ENCODE results near the gene SLC7A10. TPM values are rescaled to one million over a fixed set of nuclear protein-coding genes. Genes with fewer than 3 reads are reported as not detected.

SLC7A10 gene
- total RNA-seq, 4 donors from 2014 or later = not detected

DNA sequence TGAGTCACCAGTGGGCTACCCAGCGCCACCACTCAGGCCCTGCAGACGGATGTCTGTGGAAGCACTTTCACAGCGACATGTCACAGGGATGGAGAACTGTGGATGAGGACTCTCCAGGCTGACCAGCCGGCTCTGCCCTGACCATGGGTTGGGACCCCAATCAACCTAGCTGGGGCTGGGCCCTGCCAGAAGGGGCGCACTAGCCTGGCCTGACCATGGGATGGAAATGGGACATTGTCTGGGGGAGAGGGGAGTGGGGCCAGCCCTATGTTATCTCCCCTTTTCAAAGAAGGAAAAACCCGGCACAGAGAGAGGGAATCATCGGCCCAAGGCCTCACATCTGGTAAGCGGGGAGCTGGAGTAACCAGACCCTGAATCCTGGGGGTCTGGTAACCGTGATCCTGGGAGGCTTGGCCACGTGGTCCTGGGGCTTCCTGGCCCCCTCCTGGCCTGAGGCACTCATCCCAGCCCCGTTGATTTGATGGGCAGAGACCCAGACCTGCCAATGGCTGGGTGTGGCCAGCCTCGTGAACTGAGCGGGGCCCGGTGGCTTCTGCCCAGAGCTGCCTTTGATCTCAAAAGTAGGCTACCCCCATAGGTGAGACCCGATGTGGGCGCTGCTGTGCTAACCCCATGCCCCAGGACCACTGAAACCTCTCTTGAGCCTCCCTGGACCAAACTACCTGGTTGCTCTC is 11.2 kb upstream of the SLC7A10 start:
- DNase-seq (ENCODE audit: extremely low spot score) = no peak
- H3K36me3 ChIP-seq = no peaks in the 10 kb centered on the region
- TF ChIP-seq POLR2A (IDR thresholded peaks at IDR 0.05; ENCODE audit: low read depth) (no peak), POLR2AphosphoS5 (IDR thresholded peaks at IDR 0.05) (no peak), EP300 (IDR thresholded peaks at IDR 0.05) (no peak)
- TF ChIP-seq, protein P1, sequence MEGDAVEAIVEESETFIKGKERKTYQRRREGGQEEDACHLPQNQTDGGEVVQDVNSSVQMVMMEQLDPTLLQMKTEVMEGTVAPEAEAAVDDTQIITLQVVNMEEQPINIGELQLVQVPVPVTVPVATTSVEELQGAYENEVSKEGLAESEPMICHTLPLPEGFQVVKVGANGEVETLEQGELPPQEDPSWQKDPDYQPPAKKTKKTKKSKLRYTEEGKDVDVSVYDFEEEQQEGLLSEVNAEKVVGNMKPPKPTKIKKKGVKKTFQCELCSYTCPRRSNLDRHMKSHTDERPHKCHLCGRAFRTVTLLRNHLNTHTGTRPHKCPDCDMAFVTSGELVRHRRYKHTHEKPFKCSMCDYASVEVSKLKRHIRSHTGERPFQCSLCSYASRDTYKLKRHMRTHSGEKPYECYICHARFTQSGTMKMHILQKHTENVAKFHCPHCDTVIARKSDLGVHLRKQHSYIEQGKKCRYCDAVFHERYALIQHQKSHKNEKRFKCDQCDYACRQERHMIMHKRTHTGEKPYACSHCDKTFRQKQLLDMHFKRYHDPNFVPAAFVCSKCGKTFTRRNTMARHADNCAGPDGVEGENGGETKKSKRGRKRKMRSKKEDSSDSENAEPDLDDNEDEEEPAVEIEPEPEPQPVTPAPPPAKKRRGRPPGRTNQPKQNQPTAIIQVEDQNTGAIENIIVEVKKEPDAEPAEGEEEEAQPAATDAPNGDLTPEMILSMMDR (IDR thresholded peaks at IDR 0.05) = no peak
- no peak overlapping the region for H3K27ac ChIP-seq (replicated peaks in 1 of 4)
- H3K4me1 ChIP-seq = peaks cover 0 to 14% (median 10%) of the 10 kb centered on the region in 4 donors
- no peak overlapping the region for H3K4me3 ChIP-seq
- H3K27me3 ChIP-seq = peaks cover 0 to 54% (median 2%) of the 10 kb centered on the region in 4 donors
- intact Hi-C loops (cut with DNase I) = loop anchor here (5.0 to 10.0 kb wide), 2 partner anchors 65 to 538 kb away; partner anchors contain the start of gene CEBPA
- H3K9me3 ChIP-seq = no peaks in the 10 kb centered on the region
- 79% methylated on average over 8 of the region's 16 CpGs for WGBS

DNA sequence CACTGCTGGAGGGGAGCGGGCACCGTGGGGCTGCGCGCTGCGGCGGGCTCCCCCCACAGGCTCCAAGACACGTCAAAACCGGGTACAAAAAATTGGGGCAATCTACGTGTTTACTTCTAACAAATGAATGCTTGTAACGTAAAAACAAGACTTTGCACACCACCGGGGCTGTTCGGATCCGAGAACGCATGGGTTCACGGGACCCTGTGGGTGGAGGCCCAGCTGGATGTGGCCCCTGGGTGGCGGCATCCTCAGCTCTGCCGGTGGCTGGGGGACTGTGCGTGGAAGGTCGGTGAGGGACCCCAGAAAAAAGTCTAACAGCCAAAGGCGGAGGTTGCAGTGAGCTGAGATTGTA is 10.3 kb upstream of the SLC7A10 start:
- no peaks in the 10 kb centered on the region for H3K9me3 ChIP-seq
- 91% methylated on average over 20 of the region's 20 CpGs for WGBS
- intact Hi-C loops (cut with DNase I) = loop anchor here (5.0 to 10.0 kb wide), 2 partner anchors 66 to 539 kb away; partner anchors contain the start of gene CEBPA
- H3K27me3 ChIP-seq = peaks cover 0 to 46% (median 2%) of the 10 kb centered on the region in 4 donors
- no peak for TF ChIP-seq POLR2AphosphoS5 (IDR thresholded peaks at IDR 0.05)
- TF ChIP-seq, protein P1 (IDR thresholded peaks at IDR 0.05) = no peak
- no peak for TF ChIP-seq POLR2A (IDR thresholded peaks at IDR 0.05; ENCODE audit: low read depth)
- TF ChIP-seq EP300 (IDR thresholded peaks at IDR 0.05) = no peak
- no peak overlapping the region for H3K4me3 ChIP-seq
- DNase-seq (ENCODE audit: extremely low spot score) = no peak
- H3K36me3 ChIP-seq = no peaks in the 10 kb centered on the region
- H3K4me1 ChIP-seq = peaks cover 0 to 7% (median 2%) of the 10 kb centered on the region in 4 donors
- no peak overlapping the region for H3K27ac ChIP-seq (replicated peaks in 1 of 4)

DNA sequence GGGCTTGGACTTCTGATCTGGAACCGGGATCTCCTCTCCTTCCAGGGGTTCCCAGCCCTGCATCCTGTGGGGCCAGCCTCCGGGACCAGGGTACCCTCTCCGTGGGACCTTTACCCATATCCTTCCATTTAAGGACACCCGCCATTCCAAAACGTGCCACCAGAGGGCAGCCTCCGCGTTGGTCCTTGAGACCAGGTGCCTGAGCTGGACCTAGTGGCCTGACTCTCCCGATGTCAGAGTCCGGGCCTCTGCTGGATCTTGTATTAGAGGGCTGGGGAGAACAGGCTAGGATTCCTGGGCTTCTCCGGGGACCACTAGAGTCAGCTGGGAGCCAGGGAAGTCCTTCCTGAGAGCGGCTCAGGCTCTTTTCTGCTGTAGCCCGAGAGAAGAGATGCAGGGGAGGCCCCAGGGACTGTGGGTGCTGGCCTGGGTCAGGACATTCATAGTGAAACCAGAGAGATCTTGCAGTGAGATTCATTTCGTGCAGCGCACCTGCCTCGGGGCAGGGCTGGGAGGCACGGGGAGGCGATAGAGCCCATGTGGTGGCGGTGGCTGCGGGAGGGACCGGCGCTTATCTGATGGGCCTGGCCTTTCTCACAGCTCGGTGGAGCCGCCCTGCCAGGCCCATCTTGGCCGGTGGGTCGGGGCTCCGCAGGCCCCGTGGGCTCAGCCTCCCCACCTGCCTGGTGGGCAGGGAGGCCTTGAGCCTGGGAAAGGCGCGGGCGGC is 9.8 kb upstream of the SLC7A10 start:
- WGBS = 87% methylated on average over 20 of the region's 30 CpGs
- H3K27ac ChIP-seq (replicated peaks in 1 of 4) = no peak overlapping the region
- no peak overlapping the region for H3K4me3 ChIP-seq
- H3K36me3 ChIP-seq = no peaks in the 10 kb centered on the region
- peaks cover 0 to 43% (median 2%) of the 10 kb centered on the region in 4 donors for H3K27me3 ChIP-seq
- H3K9me3 ChIP-seq = no peaks in the 10 kb centered on the region
- intact Hi-C loops (cut with DNase I) = loop anchor here (5.0 to 10.0 kb wide), 2 partner anchors 67 to 539 kb away; partner anchors contain the start of gene CEBPA
- DNase-seq (ENCODE audit: extremely low spot score) = peak; percentile 96
- TF ChIP-seq, protein P1 (IDR thresholded peaks at IDR 0.05) = peak; percentile 83 to 94 (median 85)
- TF ChIP-seq POLR2AphosphoS5 (IDR thresholded peaks at IDR 0.05) (peak in 1 of 2 donors; percentile 10), EP300 (IDR thresholded peaks at IDR 0.05) (no peak), POLR2A (IDR thresholded peaks at IDR 0.05; ENCODE audit: low read depth) (no peak)
- peaks cover 0 to 7% (median 2%) of the 10 kb centered on the region in 4 donors for H3K4me1 ChIP-seq

DNA sequence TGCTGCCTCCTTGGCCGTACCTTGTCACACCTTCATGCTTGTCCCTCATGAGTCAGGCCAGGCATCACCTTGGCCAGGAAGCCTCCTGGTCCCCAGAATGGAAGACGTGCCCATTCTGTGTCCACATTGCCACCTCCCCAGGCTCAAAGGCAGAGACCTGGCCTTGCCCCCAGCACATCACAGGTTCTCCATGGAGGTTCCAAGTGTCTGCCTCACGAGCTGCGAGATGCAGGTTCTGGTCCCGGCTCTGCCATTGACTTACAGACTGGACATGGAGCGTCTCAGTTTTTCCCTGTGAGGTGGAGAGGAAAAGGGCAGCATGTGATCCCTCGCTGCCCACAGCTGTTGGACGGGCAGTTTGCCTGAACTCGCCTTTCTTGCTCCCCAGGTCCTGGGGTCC is 9.1 kb upstream of the SLC7A10 start:
- H3K27me3 ChIP-seq = peaks cover 0 to 45% (median 2%) of the 10 kb centered on the region in 4 donors
- TF ChIP-seq, protein P1 (IDR thresholded peaks at IDR 0.05) = no peak
- no peak for TF ChIP-seq EP300 (IDR thresholded peaks at IDR 0.05)
- TF ChIP-seq POLR2AphosphoS5 (IDR thresholded peaks at IDR 0.05) = no peak
- no peak for DNase-seq (ENCODE audit: extremely low spot score)
- no peak overlapping the region for H3K27ac ChIP-seq (replicated peaks in 1 of 4)
- H3K36me3 ChIP-seq = no peaks in the 10 kb centered on the region
- intact Hi-C loops (cut with DNase I) = loop anchor here (5.0 to 10.0 kb wide), 2 partner anchors 68 to 540 kb away; partner anchors contain the start of gene CEBPA
- peaks cover 0 to 7% (median 2%) of the 10 kb centered on the region in 4 donors for H3K4me1 ChIP-seq
- no peaks in the 10 kb centered on the region for H3K9me3 ChIP-seq
- H3K4me3 ChIP-seq = no peak overlapping the region
- WGBS = 63% methylated on average over 5 of the region's 9 CpGs

Measured in esophagus muscularis mucosa (tissue), 4 donors.